ENCODE measurements around the gene IFT57.

DNA sequence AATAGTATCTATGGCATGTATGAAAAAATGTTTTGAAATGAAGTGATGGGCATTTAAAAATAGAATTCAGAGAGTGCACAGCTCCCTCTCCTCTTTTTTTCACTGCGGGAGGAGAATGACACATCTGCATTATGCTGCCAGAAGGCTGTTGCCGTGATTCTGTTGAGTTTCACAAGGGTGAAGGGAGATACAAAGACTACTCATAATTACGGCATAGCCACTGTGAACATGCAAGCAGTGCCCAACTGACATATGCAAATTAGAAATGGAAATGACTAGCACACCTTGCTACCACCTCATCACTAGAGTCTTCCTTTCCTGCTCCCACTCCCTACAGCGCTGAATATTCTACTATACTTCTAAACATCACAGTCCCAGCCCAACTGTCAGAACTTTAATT is 20.1 kb downstream of the IFT57 start:
- TF ChIP-seq POLR2A (IDR thresholded peaks at IDR 0.05; ENCODE audit: low read depth, low read length) (no peak), POLR2AphosphoS5 (IDR thresholded peaks at IDR 0.05; ENCODE audit: low read depth, low read length) (no peak)

Data from GM12892 (cell line).